HEK293 (cell line): ENCODE results near the gene SCGB1C1.

Experiments used
- KLF7 ChIP-seq: fragments of 450-650 bp; formaldehyde crosslinking; IDR thresholded peaks from 2 replicates; pipeline ENCODE4 v1.5.1; 2016; ENCODE audit warnings: missing biosample characterization, missing genetic modification characterization, borderline replicate concordance
- REST ChIP-seq: fragments of 450-650 bp; formaldehyde crosslinking; IDR thresholded peaks from 2 replicates; pipeline ENCODE4 v1.5.1; 2016; ENCODE audit warnings: missing biosample characterization, missing genetic modification characterization
- YY1 ChIP-seq: fragments of 450-650 bp; formaldehyde crosslinking; IDR thresholded peaks from 2 replicates; pipeline ENCODE4 v1.5.1; 2018; ENCODE audit warnings: missing biosample characterization, missing genetic modification characterization
- ZNF571 ChIP-seq: fragments of 450-650 bp; formaldehyde crosslinking; IDR thresholded peaks from 2 replicates; pipeline ENCODE4 v1.5.0; 2017; ENCODE audit warnings: missing biosample characterization, missing genetic modification characterization
- ZSCAN18 ChIP-seq: fragments of 450-650 bp; formaldehyde crosslinking; IDR thresholded peaks from 2 replicates; pipeline ENCODE4 v1.5.1; 2016; ENCODE audit warnings: missing biosample characterization, missing genetic modification characterization

- no peak for TF ChIP-seq ZSCAN18 (tag by site-specific recombination)
- no peak for TF ChIP-seq YY1 (tag by site-specific recombination)
- TF ChIP-seq KLF7 (tag by site-specific recombination): no peak
- TF ChIP-seq REST: no peak
- no peak for TF ChIP-seq ZNF571 (tag by site-specific recombination)
Measured at GRCh38 chr11:209275-210121, 16.6 kb downstream of the SCGB1C1 start.
